Kidney capillary endothelial cell (primary cell): ENCODE data around the gene LY86.

Experiments
- DNase-seq: peaks from one replicate; pipeline ENCODE4 v3.0.0-alpha.2; 2018; ENCODE audit warnings: low spot score

Gene LY86

DNA sequence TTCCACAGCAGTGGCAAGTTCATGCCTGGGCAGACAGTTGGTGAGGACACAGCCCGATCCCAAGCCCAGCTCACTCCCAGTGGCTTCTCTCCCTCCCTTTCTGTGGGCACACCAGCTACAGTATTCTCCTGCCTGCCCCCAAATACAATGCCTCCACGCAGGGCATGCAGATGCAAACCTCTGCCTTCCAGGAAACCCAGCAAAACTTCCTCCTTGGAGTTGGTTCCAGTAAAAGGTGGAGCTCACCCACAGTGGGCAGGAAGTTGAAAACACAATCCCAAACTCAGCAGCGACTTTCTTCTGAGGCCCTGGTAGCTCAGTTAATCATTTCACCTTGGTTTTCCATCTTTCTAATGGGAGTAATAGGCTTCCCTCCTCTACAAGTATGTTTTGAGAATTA, 93.7 kb downstream of the LY86 start:
- no peak for DNase-seq

DNA sequence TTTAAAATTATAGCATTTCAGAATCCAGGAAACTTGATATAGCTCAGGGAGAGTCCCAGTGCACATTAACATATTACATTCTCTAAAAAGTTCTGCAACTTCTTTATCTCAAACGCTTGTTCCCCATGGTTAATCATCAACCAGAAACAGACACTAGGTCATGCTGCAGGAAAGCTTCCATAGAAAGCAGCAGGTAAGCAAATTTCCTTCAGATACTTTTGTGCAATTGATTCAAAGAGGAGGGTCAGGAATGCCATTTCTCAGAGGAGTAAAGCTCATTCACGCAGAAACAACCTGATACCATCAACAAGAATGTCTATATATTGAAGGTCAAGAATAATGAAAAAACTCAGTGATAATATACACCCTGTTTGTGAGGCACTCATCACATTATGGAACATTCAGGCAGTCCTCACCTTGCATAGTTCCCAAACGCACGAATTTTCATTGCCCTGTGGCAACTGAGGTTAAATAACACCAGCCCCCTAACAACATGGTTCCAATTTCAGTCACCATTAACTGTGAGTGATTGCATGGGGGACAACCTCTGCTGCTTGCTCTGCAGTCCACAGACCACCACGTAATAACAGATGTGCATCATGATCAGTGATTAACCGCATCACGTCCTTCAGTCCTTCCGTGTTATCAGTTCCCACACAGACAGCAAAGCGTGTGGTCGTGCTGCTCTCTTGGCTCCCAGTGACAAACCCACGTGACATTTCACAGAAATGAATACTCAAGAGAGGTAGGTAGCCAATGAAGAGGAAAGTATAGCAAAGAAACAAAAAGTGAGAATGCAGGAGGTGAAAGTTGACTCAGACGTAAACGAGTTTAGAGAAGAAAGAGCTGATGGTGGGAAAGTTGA, 95.7 kb downstream of the LY86 start:
- DNase-seq, result no peak

DNA sequence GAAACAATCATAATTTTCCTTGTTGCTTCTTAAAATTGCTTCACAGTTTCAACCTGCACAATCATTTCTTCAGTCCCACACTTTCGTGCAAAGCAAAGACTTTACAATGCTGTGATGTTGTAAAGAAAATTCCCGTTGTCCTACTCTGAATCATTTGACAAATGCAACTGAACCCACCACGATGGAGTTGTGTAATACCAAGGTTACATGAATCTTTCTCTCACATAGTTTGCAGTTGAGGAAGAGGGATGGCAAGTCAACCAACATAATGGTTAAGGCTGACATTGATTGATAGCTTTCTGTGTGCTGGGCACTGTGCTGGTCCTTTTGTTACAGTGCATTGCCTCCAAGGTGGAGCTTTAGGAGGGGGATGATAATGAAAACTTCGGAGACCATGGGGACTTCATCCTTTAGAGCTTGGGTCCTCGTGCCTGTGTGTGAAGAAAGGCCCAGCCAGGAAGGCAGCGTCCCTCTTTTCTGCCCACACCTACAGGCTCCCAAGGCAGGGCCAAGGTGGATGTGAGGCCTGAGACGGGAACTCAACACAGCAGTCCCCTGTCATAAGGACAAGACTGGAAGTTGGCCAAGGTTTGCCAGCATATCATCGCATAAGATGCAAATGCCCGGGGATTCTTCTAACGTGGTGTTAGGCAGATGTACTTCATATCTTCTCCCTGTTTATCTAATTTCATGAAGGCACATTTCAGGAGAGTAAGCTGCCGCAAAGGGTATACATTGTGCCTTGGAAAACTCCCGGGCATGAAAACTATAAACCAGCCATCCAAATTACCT, 96.9 kb downstream of the LY86 start:
- no peak for DNase-seq

DNA sequence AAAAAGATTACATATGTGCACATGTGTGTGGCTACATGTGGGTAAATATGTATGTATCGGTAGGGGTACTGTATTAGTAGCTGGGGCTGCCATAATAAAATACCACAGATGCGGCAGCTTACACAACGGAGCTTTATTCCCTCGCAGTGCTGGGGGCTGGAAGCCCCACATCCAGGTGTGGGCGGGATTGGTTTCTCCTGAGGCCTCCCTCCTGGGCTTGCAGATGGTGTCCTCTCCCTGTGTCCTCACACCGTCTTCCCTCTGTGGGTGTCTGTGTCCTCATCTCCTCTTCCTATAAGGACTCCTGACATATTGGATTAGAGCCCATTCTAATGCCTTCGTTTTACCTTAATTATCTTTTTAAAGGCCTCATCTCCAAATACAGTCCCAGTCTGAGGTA, 97.7 kb downstream of the LY86 start:
- no peak for DNase-seq

DNA sequence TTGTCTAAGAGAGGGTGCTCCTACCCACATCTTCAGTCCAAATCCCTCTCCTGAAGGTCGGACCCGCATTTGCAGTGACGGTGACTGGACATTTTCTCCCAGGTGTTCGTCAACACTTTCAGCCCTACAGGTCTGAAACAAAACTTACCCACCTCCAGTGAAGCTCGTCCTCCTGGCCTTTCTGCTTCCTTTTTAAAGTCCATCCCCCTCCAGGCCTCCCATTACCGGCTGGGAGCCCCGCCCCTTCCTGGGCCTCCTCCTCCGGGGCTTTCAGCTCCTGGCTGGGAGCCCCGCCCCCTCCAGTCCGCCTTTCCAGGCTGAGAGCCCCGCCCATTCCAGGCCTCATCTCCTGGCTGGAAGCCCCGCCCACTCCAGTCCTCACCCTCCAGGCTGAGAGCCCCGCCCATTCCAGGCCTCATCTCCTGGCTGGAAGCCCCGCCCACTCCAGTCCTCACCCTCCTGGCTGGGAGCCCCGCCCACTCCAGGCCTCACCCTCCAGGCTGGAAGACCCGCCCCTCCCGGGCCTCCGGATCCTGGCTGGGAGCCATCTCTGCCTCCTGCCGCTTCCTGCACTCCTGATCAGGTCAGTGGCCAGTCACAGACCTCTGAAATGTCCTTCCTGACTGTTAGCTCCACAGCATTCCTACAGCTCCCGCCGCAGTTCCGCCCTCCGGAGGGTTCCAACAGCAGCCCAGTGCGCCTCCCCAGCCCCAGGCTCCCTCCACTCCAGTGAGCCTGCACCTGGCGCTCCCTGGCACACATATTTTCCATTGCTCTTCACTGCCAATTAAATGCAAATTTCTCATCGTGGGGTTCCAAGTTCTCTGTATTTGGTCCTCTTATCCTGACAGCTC, 98.5 kb downstream of the LY86 start:
- DNase-seq, result peak; percentile 94

DNA sequence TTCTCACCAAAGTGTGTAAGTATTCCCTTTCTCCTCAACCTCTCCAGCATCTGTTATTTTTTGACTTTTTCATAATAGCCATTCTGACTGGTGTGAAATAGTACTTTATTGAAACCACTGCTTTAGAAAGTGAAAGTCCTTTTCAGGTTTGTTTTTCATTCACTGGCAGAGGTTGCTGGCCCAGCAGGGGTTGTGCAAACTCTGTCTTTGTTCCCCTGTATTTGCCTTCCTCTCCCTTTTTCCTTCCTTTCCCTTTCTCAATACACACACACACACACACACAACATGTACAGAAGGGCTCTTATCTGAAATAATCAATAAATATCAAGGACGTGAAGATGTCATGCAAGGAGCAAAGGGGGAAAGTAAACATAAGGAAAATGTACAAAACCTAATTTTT, 99.8 kb downstream of the LY86 start:
- DNase-seq, result no peak

DNA sequence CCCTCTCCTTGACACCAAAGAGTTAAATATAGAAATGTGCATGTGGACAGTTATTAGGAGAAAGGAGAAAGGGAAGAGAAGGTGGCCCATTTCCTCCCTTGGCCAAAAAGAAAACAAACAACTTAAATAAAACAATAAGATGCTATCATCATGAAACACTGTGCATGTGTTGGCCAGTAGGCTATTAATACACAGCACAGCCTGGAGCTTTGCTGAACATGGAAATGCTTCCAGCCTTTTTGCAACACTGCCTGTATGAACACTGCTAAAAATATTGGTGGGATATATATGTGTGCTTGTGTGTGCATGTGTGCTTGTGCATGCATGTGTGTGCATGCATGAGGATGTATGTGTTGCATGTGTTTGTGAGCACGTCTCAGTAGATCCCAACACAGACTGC, 100.4 kb downstream of the LY86 start:
- no peak for DNase-seq

DNA sequence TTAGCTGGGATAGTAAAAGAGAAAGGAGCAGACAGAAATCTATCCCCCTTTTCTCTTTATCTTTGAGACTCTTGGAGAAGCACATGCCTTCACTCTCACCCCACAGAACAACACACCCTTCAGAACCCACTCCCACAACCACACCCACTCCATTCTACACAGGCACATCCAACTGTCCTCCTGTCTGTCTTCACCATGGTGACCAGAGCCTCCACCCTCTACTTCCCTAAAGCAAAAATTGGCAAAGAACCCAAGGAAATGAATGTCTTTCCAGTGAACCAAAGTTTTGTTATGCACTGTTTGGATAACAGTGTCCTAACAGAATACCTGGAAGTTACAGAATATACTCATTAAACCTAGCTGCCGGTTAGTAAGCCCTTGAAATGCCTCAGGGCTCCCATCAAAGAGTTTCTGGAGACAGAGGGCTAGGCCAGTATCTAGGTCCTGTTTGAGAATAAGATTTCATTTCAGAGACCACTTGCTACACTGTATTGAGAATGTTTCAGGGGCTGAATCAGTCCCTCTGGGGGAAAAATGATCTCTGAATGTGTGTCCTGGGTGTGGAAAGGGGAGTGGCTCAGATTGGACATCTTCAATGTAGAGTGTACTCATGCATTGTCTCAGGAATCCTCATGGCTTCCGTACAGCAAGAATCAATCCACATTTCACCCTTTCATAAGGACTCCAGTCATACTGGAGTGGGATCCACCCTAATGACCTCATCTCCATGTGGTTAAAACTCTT, 101.1 kb downstream of the LY86 start:
- DNase-seq, result no peak

DNA sequence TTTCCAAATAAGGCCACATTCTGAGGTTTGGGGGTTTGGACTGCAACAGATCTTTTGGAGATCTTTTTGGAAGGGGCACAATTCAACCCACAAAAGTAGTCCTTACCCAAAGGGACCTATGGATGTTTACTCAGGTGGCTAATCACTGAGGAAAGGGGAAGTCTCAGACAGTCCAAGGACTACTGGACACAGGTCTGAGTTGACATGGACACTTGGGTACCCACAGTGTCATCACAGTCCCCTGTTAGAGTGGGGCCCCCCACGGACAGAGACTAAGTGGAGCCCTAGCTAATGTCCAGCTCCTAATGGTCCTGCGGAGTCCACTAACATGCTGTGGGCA, 101.6 kb downstream of the LY86 start:
- no peak for DNase-seq

DNA sequence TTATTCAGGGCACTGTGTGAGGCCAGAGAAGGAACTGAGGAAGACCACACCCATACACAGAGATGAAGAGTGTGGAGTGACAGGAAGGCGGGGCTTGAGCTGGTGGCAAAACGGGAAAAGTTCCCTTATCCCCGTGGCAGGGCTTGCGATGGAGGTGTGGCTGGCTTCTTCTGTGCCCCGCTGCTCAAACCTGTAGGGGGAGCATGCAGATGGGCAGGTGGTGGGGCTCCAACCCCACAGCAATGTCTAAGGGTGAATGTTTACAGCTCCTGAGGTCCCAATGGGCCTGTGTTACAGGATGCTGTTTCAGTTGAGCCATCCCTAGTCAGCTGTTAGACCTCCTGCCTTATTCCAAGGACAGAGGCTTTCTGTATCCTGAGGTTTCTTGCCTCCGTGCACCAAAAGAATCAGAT, 105.9 kb downstream of the LY86 start:
- DNase-seq, result no peak

DNA sequence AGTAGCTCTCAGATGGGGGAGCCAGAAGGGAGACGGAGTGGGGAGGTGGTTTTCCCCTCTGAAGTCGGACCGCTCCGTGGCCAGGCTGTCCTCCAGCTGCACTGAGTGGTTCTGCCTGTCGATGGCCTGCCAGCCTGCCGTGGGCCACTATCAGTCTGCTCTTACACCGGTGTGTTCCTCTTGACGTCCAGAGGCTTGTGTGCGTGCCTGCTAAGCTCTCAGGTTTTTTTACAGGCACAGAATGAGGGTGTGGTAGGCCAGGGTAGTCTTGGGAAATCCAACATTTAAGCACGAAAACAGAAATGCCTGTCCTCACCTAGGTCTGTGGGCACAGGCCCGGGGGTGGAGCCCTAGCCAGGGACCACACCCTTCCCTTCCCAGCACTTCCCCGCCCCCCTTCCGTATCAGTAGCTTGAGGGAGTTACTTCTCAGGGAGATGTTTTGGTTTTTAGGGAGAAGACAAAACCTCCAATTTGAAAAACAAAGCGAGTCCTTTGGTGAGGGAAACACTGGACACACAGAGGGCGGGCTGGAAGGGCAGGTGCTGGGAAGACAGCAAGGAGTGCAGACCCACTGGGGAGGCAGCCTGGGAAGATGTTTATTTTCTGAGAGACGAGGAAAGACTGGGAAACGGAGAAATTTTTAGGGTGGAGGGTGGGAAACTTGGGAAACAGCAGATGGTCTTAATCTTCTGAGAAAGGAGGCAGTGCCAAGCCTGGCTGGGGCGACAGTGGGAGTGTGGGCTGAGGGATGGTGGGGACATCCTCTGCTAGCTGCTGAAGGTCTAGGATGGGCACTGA, 106.5 kb downstream of the LY86 start:
- no peak for DNase-seq

DNA sequence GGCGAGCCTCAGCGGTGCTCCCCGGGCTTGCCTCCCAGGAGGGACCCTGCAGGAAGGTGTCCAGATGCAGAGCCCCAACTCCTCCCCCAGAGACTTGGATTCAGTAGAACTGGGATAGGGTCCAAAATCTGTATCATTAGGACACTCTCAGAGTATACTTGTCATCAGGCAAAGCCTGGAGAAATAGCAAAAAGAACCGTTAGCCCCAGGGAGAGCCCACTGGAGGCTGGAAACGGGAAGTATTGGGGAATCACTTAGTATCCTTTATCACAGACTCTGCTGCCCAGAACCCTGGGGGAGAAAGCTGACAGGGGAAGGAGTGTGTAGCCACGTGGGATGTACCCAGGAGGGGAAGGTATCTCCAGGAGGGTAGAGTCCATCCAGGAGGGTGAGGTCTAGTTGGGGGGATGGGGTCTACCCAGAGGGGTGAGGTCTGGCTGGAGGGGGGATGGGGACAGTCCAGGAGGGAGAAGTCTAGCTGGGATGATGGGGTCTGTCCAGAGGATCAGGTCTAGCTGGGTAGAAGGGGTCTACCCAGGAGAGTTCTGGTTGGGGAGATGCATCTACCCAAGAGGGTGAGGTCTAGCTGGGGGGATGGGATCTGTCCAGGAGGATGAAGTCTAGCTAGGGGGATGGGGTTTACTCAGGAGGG, 107.2 kb downstream of the LY86 start:
- no peak for DNase-seq

DNA sequence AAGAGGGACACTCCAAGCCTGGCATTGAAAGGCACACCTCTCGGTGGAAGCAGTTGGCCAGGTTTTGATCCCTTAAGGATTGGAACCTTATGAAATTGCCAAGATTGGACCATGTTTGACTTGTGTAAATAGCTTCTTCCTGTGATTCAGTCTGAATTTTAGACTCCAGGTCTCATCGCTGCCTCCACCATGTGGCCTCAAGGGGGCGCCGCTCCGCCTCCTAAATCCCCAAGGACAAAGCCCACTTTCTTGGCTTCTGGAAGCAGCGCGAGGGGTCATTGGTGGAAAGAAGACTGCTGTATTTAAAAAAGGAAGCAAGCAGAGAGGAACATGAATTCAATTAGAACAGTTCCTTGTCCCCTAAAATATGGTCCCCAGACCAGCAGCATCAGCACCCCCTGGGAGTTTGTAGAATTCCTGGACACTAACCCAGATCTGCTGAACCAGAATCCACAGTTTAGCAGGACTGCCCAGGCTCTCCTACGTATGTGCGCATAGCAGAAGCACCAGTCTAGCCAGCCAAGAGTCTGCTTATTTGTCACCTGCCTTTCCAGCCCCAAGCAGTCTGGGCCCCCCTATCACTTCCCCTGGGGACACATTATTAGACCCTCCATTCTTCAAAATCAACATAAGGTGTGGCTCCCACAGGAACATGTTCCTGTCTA, 108.5 kb downstream of the LY86 start:
- peak; percentile 76 for DNase-seq

DNA sequence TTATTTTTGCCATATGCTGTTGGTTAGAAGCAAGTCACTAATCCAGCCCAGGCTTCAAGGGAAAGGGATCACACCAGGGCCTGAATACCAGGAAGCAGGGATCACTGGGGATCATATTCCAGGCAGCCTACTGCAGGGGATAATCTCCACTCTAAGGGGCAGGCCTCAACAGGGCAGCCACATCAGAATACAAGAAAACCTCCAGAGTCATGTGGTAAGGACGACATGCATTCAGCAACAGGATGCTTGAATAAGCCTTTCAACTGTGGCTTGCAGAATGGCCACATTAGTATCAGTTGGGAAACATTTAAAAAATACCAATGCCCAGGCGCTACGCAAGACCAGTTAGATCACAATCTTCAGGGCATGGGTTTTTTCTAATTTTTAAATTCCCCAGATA, 109.1 kb downstream of the LY86 start:
- DNase-seq, result no peak

DNA sequence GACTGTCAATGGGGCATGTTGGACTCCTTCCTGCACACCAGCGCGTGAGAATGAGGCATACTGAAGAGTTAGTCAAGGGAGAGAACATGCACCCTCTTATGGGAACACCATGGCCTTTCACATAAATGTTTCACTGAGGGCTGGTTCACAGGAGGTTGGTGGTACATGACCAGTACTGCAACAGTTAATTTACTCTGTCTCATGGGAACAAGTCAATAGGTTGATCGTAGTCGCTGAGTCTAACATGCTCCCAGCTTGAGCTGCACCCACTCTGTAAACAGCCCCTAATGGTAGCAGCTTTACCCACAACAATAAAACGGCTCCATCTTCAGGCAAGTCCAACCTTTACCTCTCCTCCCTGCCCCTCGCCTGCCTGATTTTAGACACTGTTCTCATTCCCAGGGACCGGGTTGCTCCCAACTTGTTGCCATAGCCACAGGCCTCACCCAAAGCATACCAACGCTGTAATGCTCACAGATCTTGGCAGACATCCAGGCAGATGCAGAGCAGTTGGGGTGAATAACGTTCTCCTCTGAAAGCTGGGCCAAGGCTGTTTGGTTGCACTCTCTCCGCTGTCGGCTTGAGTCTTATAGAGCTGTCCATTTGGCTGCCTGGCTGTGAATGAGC, 111.3 kb downstream of the LY86 start:
- no peak for DNase-seq

DNA sequence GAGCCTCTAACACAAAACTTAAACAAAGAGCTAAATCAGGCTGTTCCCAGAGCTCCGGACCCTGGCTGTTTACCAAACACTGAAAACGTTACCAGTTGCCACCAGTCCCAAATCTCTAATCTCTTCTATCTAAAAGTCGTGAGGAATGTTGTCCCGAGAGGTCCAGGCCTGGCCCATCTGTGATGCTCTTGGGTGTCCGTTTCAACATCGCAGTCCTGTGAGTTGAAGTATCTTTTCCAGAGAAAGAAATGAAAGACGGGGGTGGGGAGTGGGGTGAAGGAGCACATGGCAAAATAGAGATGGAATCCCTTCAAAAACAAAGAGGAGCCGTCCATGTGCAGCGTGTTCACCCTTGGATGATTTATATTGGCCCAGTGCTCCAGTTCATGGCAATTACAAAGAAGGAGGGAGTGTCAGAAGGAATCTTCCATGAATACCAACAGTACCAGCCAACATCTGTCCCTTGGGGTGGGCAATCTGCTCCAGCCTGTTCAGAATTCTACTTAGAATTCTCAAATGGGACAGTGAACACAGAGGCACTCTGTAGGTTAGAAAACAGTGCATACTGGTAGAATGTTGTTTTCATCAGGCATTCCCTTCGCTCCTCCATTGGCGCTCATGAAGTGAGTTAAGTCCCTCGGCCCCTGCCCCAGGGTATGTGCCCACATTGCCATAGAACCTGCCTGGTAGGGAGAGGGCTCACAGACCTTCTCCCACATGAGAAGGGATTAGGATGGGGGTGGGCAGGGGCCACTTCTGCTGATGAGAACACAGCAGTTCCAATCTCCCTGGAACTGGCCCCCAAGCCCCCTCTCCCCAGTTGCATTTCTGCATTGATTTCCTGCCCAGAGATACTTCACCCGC, 112.1 kb downstream of the LY86 start:
- DNase-seq, result no peak

DNA sequence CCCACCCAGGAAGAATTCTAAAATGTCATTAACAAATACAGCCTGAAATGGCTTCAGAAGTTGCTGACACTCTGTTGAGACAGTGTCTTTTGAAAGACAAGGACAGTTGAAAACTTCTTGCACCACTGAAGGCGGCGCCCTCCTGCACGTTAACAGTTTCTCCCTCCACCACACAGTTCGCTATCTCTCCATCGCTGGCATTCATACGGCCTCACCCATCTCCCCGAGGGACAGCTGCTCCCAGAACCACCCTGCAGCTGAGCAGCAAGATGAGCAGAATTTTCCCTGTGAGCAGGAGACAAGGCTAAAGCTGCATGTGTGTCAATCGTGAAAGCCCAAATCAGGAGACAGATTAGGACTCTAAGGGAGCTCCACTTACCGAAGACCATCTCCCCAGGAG, 113.3 kb downstream of the LY86 start:
- DNase-seq, result no peak

DNA sequence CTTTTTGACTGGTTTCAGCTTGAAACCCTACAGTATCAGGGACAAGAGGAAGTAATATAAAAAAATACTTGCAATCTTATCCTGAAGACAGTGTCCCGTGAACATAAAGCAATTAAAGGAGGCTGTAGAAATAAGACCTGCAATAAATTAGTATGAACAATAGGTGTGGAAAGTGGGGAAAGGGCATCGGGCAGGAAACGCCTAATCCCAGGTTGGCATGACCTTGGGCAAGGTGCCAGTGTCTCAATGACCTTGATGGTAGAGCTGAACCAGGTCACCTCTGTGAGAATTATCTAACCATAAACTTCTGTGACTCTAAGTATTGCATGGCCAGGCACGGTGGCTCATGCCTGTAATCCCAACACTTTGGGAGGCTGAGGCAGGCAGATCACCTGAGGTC, 115.2 kb downstream of the LY86 start:
- no peak for DNase-seq
